ENCODE data around the gene LRRTM2. TPM values are rescaled to one million over a fixed set of nuclear protein-coding genes. Genes with fewer than 3 reads are reported as not detected.

LRRTM2 gene
- total and polyA plus RNA-seq, 2 donors (not counting 3 experiments of a cell fraction or from before 2014, with no cell fraction given) = 0.06 to 0.20 TPM

DNA sequence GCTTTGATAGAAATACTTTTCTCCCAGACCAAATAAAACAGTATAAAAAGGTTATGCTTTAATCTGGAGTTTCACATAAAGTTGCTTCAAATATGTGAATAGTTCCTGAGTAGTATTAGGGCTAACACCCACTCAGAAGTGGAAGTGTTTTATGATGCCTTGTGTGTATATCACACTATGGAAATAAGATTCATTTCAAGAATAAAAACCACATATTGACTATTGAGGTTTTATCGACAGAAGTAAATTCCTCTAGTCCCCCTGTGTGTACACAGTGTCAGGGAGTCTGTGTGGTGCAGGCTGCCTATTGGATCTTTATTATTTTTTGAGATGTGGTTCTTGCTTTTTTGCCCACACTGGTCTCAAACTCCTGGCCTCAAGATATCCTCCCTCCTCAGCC, 20.8 kb upstream of the LRRTM2 start:
- no peak overlapping the region for H2AFZ ChIP-seq (ENCODE audit: low read depth, low read length)
- H3K4me3 ChIP-seq (replicated peaks in 1 of 3; ENCODE audit: insufficient read depth in 1 of 3, low read depth in 1 of 3, low read length in 3 of 3) = no peak overlapping the region
- no peak for DNase-seq (ENCODE audit: low read depth, low spot score)
- no peaks in the 10 kb centered on the region for H3K9me1 ChIP-seq (replicated peaks; ENCODE audit: control insufficient read depth, extremely low read depth, insufficient read depth, low read length)
- no peak overlapping the region for H3K27ac ChIP-seq (ENCODE audit: insufficient read depth, low read depth, low read length)
- TF ChIP-seq JUN (IDR thresholded peaks at IDR 0.05; ENCODE audit: borderline replicate concordance, insufficient read depth, insufficient read length, low read depth) (no peak), EZH2 (IDR thresholded peaks at IDR 0.05; ENCODE audit: borderline replicate concordance, low read depth, low read length, severe bottlenecking) (no peak), GATA2 (IDR thresholded peaks at IDR 0.05; ENCODE audit: insufficient read depth, insufficient read length, low read depth, low read length) (no peak), POLR2AphosphoS5 (IDR thresholded peaks at IDR 0.05; ENCODE audit: insufficient read depth, low read depth, low read length) (no peak), POLR2A (IDR thresholded peaks at IDR 0.05; ENCODE audit: low read depth, low read length) (no peak), MYC (IDR thresholded peaks at IDR 0.05; ENCODE audit: low read depth, low read length) (no peak), FOS (IDR thresholded peaks at IDR 0.05; ENCODE audit: borderline replicate concordance, insufficient read depth, low read length) (no peak)
- TF ChIP-seq, protein P1, sequence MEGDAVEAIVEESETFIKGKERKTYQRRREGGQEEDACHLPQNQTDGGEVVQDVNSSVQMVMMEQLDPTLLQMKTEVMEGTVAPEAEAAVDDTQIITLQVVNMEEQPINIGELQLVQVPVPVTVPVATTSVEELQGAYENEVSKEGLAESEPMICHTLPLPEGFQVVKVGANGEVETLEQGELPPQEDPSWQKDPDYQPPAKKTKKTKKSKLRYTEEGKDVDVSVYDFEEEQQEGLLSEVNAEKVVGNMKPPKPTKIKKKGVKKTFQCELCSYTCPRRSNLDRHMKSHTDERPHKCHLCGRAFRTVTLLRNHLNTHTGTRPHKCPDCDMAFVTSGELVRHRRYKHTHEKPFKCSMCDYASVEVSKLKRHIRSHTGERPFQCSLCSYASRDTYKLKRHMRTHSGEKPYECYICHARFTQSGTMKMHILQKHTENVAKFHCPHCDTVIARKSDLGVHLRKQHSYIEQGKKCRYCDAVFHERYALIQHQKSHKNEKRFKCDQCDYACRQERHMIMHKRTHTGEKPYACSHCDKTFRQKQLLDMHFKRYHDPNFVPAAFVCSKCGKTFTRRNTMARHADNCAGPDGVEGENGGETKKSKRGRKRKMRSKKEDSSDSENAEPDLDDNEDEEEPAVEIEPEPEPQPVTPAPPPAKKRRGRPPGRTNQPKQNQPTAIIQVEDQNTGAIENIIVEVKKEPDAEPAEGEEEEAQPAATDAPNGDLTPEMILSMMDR (IDR thresholded peaks at IDR 0.05; ENCODE audit: extremely low read depth in 1 of 2, insufficient read depth in 1 of 2, low read depth in 1 of 2, low read length in 2 of 2) = no peak
- TF ChIP-seq, protein P2, sequence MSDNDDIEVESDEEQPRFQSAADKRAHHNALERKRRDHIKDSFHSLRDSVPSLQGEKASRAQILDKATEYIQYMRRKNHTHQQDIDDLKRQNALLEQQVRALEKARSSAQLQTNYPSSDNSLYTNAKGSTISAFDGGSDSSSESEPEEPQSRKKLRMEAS (IDR thresholded peaks at IDR 0.05; ENCODE audit: insufficient read depth, insufficient read length) = no peak
- H3K79me2 ChIP-seq (ENCODE audit: control insufficient read depth, insufficient read depth, low read length) = peaks cover 2% of the 10 kb centered on the region
- POLR2A ChIA-PET = no interaction called here
- no peak overlapping the region for H3K9ac ChIP-seq (replicated peaks; ENCODE audit: extremely low read depth, insufficient read depth, low read length)
- peaks cover 4% of the 10 kb centered on the region in 2 experiments for H3K36me3 ChIP-seq (ENCODE audit: control insufficient read depth in 2 of 2, extremely low read depth in 1 of 2, insufficient read depth in 2 of 2, low read length in 2 of 2)
- peaks cover 4% of the 10 kb centered on the region for H4K20me1 ChIP-seq (replicated peaks; ENCODE audit: control insufficient read depth, extremely low read depth, insufficient read depth, low read length)
- BruUV-seq (replicated peaks) = no TSS peak
- dilution Hi-C loops (cut with MboI; ENCODE audit: extremely low pct_ligation_motif_present, low sequenced_read_pairs) = no loop called here
- no peak overlapping the region for H3K4me2 ChIP-seq (ENCODE audit: insufficient read depth, low read length)
- FAIRE-seq = no peak
- peaks cover 24% of the 10 kb centered on the region for H3K4me1 ChIP-seq (ENCODE audit: control insufficient read depth, extremely low read depth, insufficient read depth, low read length)
- H3K9me3 ChIP-seq (replicated peaks; ENCODE audit: control insufficient read depth, insufficient read depth, low read length) = no peaks in the 10 kb centered on the region
- no peaks in the 10 kb centered on the region for H3K27me3 ChIP-seq (ENCODE audit: control insufficient read depth in 2 of 2, insufficient read depth in 2 of 2, low read length in 2 of 2)
- CTCF ChIA-PET = interaction anchor here (1.1 kb wide), 1 partner anchor 8 kb away, joined by 3 read pairs; no protein-coding TSS in a partner anchor
- intact Hi-C loops (cut with micrococcal nuclease) = no loop called here

Measured in endothelial cell of umbilical vein (primary cell).